GM18873 (cell line): ENCODE results near the gene FAM98C.

Experiments used
- ATAC-seq: cut with Tn5 transposase; IDR thresholded peaks from one replicate; pipeline ENCODE4 v1.9.1; 2021; ENCODE audit warnings: mild to moderate bottlenecking, moderate library complexity, moderate number of reproducible peaks; ENCODE audit not compliant: unreplicated experiment, low FRiP score

The FAM98C gene

DNA sequence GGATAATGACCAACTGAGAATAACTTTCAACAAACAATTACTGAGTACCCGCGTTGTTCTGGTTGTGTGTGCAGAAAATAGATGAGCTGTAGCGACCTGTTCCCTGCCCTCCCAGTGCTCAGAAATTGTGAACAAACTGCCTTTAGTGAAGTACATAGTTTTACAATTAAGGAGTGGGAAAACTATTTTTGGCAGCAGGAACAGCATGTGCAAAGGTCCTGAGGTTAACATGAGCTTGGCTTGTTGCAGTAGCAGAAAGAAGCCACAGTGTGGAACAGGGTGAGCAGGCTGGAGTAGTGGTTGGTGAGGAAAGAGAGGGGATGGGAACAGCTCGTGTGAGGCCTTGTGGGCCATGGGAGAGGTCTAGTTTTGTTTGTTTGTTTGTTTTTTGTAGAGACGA is 46.6 kb downstream of the FAM98C start:
- no peak for ATAC-seq

GRCh38 chr19:38451036-38451435 is 48.1 kb downstream of the FAM98C start:
- no peak for ATAC-seq

- ATAC-seq = no peak
Observed at GRCh38 chr19:38451629-38452028, 48.7 kb downstream of the FAM98C start.

- no peak for ATAC-seq
Observed at GRCh38 chr19:38452430-38453366, 49.8 kb downstream of the FAM98C start.

DNA sequence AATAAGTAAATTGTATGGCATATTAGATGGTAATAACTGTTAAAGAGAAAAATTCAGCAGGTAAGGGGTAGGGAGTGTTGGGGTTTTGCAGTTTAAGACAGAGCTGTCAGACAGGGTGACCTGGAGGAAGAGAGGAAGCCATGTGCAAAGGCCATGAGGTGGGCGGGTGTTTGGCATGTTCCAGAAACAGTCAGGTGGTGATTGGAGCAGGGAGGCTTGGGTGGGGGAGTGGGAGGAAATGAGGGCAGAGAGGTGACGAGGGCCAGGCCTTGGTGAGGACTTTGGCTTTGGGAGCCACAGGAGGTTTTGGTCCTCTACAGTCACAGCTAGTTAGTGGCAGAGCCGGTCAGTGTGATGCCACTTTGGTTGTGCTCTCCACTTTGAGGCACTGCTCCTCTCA is 50.7 kb downstream of the FAM98C start:
- no peak for ATAC-seq

DNA sequence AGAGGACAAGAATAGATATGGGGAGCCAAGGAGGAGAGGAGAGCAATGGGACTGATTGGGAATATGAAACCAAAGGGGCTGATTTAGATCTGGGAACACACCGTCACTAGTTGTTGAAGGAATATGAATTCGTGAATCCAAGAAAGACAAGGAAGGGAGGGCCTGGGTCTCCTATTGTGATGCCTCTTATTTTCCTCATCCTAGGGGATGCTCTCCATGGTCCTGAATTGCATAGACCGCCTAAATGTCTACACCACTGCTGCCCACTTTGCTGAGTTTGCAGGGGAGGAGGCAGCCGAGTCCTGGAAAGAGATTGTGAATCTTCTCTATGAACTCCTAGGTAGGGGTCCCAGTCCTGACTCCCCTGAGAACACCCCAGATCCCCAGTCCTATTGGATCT is 52.1 kb downstream of the FAM98C start:
- ATAC-seq = no peak

DNA sequence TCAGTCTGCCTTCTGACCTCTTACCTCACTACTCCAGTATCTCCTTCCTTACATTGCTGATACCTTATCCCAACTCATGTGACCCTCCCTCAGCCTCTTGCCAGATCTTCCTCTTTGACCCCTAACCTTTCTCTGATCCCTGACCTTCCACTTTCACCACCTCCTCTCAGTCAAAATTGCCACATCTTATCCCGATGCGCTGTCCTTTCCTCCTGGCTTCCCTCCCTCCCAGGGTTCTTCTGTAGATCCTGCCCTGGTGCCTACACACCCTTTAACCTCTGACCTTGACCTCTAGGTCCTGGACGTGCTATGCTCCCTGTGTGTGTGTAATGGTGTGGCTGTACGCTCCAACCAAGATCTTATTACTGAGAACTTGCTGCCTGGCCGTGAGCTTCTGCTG is 54.3 kb downstream of the FAM98C start:
- ATAC-seq = no peak

GRCh38 chr19:38457690-38458405 is 55.0 kb downstream of the FAM98C start:
- no peak for ATAC-seq
